Thyroid gland (tissue), 4 donors: Measurements from ENCODE around the gene SAMD13. TPM values are rescaled to one million over a fixed set of nuclear protein-coding genes. Genes with fewer than 3 reads are reported as not detected.

Source experiments
- DNase-seq, 2 donors: peaks; one replicate each; pipeline ENCODE4 v3.0.0-alpha.2; 2019
- H3K27ac ChIP-seq, 3 donors: fragments of 200-600 bp; sonication (generic); 1 replicate in 2 of 3; 2 replicates in 1 of 3; pipeline ENCODE4 v1.5.1; 2016 to 2019; ENCODE audit warnings: mild to moderate bottlenecking in 1 of 3, moderate library complexity in 1 of 3
- H3K27me3 ChIP-seq: fragments of 200-600 bp; sonication (generic); one replicate; pipeline ENCODE4 v1.5.1; 2019
- H3K36me3 ChIP-seq, 2 donors: fragments of 200-600 bp; sonication (generic); one replicate each; pipeline ENCODE4 v1.5.1; 2016 to 2019
- H3K4me1 ChIP-seq, 2 donors: fragments of 200-600 bp; sonication (generic); one replicate each; pipeline ENCODE4 v1.5.1; 2017 to 2019
- H3K4me3 ChIP-seq, 3 donors: fragments of 200-600 bp; sonication (generic); replicated peaks in 1 of 3; 1 replicate in 2 of 3; 2 replicates in 1 of 3; pipeline ENCODE4 v1.5.1; 2016; ENCODE audit warnings: mild to moderate bottlenecking in 1 of 3
- H3K9me3 ChIP-seq: fragments of 200-600 bp; sonication (generic); one replicate; pipeline ENCODE4 v1.5.1; 2017
- CTCF ChIP-seq, 6 experiments: fragments of 200-600 bp in 3 of 6; fragments of 450-650 bp in 3 of 6; sonication (generic) in 3 of 6; IDR thresholded peaks; one replicate each; pipeline ENCODE4 v1.5.1; 2016 to 2019; ENCODE audit warnings: antibody characterized with exemption in 6 of 6, mild to moderate bottlenecking in 2 of 6, inconsistent platforms in 1 of 6, moderate library complexity in 1 of 6
- POLR2A ChIP-seq, 2 donors: fragments of 450-650 bp; IDR thresholded peaks; one replicate each; pipeline ENCODE4 v1.6.1; 2017; ENCODE audit warnings: antibody characterized with exemption in 2 of 2, mild to moderate bottlenecking in 2 of 2, moderate library complexity in 1 of 2
- WGBS, 2 donors: methylation state at CpG; one replicate each; pipeline ENCODE4 v1.1.5; 2017; 5-methylcytosine and 5-hydroxymethylcytosine counted together
- intact Hi-C: fragments of 100-400 bp; cut with DNase I; formaldehyde crosslinking; loops from one replicate; pipeline ENCODE4 v1.15.1; 2023
- total RNA-seq, 4 donors: library from RNA; depleted of rRNA; stranded (reverse); fragments of >200 nt; gene quantifications; one replicate each; pipeline ENCODE4 v1.2.3, GENCODE V29; 2016

The SAMD13 gene
- total RNA-seq, 4 donors from 2014 or later: 5.6 to 9.5 (median 5.9) TPM

- Histone ChIP-seq H3K4me1 (peaks cover 19 to 29% of the 10 kb centered on the region in 2 donors), H3K9me3 (no peaks in the 10 kb centered on the region), H3K36me3 (no peaks in the 10 kb centered on the region), H3K27me3 (no peaks in the 10 kb centered on the region), H3K4me3 (peak overlapping the region in 2 of 3 donors; percentile 2 to 12), H3K27ac (peak overlapping the region; percentile 24 to 97 (median 91))
- DNase-seq: no peak
- 20 to 26% methylated on average over 3 of the region's 3 CpGs for WGBS, 2 donors
- no peak for TF ChIP-seq CTCF (IDR thresholded peaks at IDR 0.05)
- no peak for TF ChIP-seq POLR2A (IDR thresholded peaks at IDR 0.05)
- intact Hi-C loops: no loop called here
Measured at GRCh38 chr1:84303314-84303830, 1.9 kb downstream of the SAMD13 start.

GRCh38 chr1:84307398-84307797 lies 5.9 kb downstream of the SAMD13 start:
- Histone ChIP-seq H3K27ac (no peak overlapping the region), H3K4me1 (peaks cover 0 to 9% of the 10 kb centered on the region in 2 donors), H3K4me3 (no peak overlapping the region), H3K9me3 (no peaks in the 10 kb centered on the region), H3K27me3 (no peaks in the 10 kb centered on the region), H3K36me3 (no peaks in the 10 kb centered on the region)
- no peak for DNase-seq
- WGBS, 2 donors: 97 to 100% methylated on average over 2 of the region's 2 CpGs
- intact Hi-C loops: no loop called here
- TF ChIP-seq POLR2A (IDR thresholded peaks at IDR 0.05) (no peak), CTCF (IDR thresholded peaks at IDR 0.05) (no peak)

- TF ChIP-seq CTCF (IDR thresholded peaks at IDR 0.05): no peak
- TF ChIP-seq POLR2A (IDR thresholded peaks at IDR 0.05): no peak
- Histone ChIP-seq H3K27me3 (no peaks in the 10 kb centered on the region), H3K4me1 (peaks cover 5 to 10% of the 10 kb centered on the region in 2 donors), H3K4me3 (no peak overlapping the region), H3K27ac (no peak overlapping the region), H3K36me3 (no peaks in the 10 kb centered on the region), H3K9me3 (no peaks in the 10 kb centered on the region)
- DNase-seq: no peak
- intact Hi-C loops: no loop called here
- WGBS, 2 donors: 82 to 83% methylated on average over 2 of the region's 2 CpGs
Measured at GRCh38 chr1:84311296-84311695, 9.8 kb downstream of the SAMD13 start.

- WGBS, 2 donors: 84 to 87% methylated on average over 1 of the region's 1 CpG
Measured at GRCh38 chr1:84319662-84320061, 18.2 kb downstream of the SAMD13 start.

More at GRCh38 chr1:84319662-84320061, 18.2 kb downstream of the SAMD13 start:
- Histone ChIP-seq H3K9me3 (no peaks in the 10 kb centered on the region), H3K27me3 (no peaks in the 10 kb centered on the region), H3K36me3 (no peaks in the 10 kb centered on the region), H3K4me3 (no peak overlapping the region), H3K27ac (no peak overlapping the region), H3K4me1 (peaks cover 0 to 5% of the 10 kb centered on the region in 2 donors)
- intact Hi-C loops: no loop called here
- no peak for DNase-seq
- TF ChIP-seq POLR2A (IDR thresholded peaks at IDR 0.05): no peak
- no peak for TF ChIP-seq CTCF (IDR thresholded peaks at IDR 0.05)
